ENCODE measurements around the gene ZBTB43.

- TF ChIP-seq CTCF (conservative IDR thresholded peaks at IDR 0.05; ENCODE audit: low read length): no peak
- TF ChIP-seq EZH2phosphoT487 (IDR thresholded peaks at IDR 0.05; ENCODE audit: borderline replicate concordance, low read depth, low read length): no peak
Observed at GRCh38 chr9:126879288-126879687, 74.4 kb downstream of the ZBTB43 start.

Measured in OCI-LY7 (cell line).